AG20443 (cell line): Measurements from ENCODE around the gene TLK2.
"Not testable (repeated sequence)": the region's sequence is repeated elsewhere in the genome, so short reads cannot be mapped to it uniquely, and the experiment has no call there.

Experiments used
- DNase-seq: peaks from one replicate; pipeline ENCODE4 v3.0.0; 2012; ENCODE audit warnings: low spot score, mixed read lengths

Gene TLK2

DNA sequence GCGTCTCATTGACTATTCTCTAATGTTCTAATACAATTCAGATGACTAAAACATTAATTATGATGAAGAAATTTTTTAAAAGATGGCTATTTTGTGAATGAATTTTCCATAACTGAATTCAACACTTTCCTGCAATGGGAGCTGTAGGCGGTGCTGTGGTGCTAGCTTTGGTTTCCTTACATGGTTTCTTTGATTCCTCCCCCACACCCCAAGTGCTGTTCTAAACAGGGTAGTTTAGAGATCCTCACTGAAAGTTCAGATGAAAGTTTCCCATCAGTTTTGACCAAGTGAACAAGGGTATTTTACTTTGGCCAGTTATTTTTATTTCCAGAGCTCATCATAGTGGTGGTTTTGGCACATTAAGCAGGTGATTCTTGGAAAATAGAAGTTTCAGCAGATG, 122.8 kb downstream of the TLK2 start:
- peak; percentile 38 for DNase-seq

DNA sequence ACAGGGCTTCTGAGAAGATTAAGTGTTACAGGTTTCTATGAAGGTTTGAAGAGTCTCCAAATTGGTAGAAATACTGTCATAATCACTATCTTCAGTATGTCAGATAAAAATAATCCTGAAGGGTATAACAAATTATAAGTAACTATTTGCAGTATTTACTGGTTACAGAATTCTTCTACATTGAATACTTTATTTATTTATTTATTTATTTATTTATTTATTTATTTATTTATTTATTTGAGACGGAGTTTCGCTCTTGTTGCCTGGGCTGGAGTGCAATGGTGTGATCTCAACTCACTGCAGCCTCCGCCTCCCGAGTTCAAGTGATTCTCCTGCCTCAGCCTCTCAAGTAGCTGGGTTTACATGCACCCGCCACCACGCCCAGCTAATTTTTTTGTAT, 125.2 kb downstream of the TLK2 start:
- not testable (repeated sequence) for DNase-seq

DNA sequence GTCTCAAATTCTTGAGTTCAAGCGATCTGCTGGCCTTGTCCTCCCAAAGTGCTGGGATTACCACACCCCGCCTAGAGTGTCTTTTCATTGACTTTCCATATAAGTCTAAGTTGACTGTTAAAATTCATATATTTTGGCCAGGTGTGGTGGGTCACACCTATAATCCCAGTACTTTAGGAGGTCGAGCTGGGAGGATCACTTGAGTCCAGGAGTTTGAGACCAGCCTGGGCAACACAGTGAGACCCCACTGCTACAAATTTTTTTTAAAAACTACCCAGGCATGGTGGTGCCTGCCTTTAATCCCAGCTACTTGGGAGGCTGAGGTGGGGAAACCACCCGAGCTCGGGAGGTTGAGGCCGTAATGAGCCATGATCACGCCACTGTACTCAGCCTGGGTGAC, 127.0 kb downstream of the TLK2 start:
- DNase-seq, result no peak

DNA sequence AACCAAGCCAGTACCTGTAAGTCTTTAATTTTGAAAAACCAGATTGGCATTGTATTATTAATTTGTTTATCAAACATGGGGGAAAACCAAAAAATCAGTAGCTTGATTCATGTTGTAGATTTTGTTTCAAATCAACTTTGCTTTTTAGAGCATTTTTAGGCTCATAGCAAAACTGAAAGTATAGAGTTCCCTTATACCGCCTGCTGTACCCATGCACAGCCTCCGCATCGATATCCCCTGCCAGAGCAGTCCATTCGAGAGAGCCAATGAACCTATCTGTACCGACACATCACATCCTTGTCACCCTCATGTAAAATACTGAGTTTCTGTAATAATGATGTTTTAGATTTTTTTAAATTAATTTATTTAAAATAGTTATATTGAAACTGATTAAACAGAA, 132.7 kb downstream of the TLK2 start:
- DNase-seq, result no peak

DNA sequence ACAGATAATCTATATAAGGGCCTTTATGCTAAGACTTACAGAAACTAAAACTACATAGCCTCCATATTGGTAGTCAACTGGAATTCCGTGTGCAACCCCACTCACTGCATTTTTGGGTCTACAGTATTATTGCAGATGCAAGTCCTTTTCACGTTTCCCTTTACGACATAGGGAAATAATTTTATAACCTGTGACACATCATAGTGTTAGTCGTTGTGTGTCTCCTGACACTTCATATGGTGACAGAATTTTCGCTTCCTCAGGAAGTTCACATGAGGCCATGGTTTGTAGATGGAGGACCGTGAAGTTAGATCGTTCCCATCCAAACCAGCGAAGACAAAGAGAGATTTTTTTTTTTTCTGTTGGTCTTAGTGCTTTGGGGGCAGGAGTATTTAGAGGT, 133.1 kb downstream of the TLK2 start:
- DNase-seq, result no peak

DNA sequence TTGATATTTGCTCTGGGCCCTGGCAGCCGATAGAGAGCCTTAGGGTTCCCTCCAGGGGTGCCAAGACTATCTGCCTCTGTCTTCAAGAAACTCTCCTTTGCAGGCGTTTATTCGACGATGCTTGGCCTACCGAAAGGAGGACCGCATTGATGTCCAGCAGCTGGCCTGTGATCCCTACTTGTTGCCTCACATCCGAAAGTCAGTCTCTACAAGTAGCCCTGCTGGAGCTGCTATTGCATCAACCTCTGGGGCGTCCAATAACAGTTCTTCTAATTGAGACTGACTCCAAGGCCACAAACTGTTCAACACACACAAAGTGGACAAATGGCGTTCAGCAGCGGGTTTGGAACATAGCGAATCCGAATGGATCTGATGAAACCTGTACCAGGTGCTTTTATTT, 133.7 kb downstream of the TLK2 start:
- not testable (repeated sequence) for DNase-seq

DNA sequence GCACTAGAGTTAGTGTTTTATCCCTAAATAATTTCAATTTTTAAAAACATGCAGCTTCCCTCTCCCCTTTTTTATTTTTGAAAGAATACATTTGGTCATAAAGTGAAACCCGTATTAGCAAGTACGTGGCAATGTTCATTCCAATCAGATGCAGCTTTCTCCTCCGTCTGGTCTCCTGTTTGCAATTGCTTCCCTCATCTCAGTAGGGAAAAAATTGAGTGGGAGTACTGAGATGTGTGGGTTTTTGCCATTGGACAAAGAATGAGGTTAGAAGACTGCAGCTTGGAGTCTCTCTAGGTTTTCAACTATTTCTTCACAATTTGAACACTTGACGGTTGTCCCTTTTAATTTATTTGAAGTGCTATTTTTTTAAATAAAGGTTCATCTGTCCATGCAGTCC, 134.5 kb downstream of the TLK2 start:
- DNase-seq, result not testable (repeated sequence)

DNA sequence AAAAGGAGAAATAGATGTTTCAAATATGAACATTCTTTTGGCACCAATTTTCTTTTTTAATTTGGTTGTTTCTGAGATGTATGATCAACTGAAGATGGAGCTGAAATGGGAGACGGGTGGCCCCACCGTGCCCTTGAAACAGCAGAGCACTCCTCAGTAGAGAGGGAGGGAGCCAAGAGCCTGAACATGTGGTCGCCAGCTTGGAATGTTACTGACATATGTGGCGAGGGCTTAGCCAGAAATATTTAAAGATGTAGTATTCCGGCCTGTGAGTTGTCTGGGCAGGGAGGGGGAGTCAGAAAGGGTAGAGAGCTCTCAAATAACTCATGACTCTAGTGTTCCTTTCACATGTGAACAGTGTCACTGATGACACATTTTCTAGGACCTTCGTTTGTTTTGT, 135.5 kb downstream of the TLK2 start:
- DNase-seq, result peak; percentile 78

DNA sequence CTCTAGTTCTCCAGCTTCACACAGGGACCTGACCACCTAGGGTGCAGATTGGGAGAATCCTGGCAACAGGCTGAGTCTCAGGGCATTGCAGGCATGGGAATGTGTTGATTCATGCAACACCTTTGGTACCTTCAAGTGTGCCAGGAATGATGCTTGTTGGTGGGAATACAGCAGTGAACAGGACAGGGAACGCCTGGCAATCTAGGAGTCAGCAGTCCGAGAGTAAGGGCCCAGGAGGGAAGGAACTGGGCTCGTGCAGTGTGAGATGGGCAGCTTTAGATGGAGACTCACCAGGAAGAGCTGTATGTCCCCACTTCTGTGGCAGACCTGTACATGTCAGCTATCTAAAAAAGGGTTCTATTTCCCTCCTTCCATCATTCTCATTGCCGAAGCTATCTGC, 136.9 kb downstream of the TLK2 start:
- no peak for DNase-seq

DNA sequence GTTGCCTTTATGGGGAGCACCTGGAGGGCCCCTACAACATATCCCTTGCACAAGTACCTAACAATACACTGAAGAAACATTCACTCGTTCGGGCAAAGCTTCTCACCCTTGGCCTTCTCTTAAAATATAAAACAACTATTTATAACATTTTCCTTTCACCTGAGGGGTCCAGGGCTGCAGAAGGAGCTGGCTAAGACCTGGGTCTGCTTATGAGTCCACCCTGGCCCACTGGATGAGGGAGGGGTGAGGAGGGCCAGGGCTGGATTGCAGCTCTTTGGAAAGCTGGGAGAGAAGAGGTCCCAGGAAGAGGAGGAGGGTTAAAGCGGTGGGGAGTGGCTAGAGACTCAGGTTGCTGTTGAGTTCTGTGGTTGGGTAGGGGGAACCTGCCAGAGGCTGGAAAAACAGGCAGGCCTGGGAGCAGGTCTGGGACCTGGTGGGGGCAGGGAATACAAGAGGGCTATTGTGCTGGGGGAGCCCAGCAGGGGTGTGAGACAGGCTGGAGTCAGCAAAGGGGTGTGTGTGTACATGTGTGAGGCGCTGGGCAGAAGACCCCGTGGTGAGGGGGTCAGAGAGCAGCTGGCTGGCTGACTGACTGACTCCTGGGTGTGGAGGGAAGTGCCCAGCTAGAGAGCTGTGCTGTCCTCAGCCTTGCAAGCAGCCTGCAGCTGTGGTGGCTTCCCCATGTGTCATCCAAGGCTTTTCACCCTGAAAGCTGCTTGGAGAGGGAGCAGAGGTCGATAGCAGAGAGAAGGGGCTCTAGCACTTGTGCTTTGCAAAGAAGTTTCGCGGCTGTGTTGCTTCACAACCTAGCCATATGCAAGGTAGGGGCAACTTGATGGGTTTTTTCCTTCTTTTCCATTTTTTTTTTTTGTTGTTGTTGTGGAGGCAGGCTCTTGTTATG, 138.6 kb downstream of the TLK2 start:
- DNase-seq, result no peak

DNA sequence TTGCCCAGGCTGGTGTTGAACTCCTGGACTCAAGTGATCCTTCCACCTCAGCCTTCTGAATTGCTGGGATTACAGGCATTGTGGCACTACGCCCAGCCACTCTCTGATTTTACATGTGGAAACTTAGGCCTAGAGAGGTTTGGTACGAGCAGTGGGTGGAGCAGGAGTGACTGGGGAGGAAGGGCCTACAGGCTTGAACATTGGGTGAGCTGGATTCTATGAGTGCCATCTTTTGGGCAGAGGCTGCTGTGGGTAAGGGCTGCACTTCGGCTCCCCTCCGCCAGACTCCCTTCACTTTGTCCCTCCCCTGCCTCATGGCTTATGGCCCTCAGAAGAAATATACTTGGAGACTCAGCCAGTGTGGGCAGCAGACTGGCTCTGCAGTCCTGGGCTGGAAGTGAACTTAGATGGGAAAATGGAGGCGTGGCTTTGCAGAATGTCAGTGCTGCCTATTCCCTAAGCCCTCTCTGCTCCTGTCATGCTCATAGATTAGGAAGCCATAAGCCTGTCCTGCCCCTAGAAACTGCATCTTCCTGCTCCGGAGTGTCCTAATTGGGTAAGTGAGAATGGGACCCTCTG, 139.4 kb downstream of the TLK2 start:
- peak; percentile 43 for DNase-seq

DNA sequence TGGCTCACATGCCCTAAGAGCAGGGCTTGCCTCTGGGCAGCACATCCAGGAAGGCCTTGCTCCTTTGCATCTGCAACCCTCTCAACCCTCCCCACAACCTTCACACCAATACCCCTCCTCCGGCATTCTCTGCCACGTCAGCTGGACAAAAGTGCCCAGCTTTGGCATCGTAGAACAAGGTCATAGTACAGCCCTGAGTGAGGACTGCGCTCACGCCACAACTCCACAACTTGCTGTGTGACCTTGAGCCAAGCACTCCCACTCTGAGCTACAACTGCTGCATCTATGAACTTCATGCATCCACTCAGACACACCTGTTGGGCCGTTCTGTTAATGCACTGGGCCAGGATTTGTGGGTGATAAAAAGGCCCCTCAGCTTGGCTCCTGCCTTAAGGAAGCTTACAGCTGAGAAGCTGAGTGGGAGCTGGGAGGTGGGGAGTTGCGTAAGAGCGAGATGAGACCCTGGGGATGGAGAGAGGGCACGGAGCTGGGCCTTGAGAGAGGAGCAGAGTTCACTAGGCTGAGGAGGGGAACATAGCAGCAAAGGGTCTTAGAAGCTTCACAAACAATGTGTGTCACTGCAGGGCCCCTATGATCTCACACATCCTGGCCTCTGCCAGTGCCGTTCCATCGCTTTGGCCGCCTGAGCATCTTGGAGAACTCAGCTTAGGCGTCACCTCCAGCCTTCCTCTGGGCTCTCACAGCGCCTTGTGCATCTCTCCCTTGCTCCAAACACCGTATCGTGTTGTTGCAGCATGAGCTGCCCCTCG, 140.2 kb downstream of the TLK2 start:
- no peak for DNase-seq

DNA sequence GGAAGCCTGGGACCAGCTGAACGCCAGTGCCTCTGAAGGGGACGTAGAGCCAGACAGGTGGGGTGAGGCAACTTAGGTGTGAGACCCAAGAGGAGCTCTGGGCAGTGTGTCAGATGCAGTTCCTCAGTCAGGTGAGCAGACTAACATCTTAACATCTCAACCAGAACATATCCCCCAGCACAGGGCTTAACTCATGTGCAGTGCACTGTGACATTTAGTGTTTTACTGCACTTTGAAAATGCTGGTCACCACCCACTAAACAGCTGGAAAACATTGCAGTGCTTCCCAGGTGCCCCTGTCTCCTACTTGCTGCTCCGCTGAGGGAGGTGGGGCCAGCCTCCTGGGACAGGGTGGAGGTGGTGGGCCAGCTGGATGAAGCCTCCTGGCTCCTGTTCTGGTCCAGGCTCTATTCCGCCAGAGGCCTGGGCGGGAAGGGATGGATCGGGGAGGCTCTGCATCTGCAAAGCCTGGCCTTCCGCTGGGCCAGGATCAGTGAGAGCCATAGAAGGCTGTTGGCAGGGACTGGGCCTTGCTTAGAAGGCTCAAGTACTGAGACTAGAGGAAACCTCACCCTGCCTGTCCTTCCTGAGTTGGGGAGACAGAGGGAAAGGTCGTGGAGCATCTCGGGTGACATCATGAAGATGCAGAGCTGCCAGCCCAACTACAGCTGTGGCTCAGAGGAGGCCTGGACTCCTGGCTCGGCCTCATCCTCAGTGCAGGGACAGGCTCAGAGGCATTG, 141.0 kb downstream of the TLK2 start:
- no peak for DNase-seq

DNA sequence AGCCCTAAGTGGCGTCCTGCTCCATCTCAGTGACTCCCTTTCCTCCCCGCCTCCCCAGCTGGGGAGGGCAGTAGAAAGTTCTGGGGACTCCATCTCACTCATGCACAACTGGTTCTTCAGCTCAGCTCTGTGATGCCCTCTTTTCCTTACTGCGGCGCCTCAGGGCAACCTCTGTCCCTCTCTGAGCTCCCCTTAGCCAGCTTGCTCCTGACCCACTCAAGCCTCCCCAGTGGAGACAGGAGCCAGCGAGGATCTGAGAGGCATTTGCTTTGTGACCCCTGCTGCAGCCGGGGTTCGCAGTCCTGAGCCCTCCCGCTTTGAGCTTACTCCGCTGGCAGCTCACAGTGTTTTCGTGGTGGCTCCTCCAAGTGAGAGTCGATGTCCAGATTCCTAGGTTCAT, 142.6 kb downstream of the TLK2 start:
- DNase-seq, result no peak

DNA sequence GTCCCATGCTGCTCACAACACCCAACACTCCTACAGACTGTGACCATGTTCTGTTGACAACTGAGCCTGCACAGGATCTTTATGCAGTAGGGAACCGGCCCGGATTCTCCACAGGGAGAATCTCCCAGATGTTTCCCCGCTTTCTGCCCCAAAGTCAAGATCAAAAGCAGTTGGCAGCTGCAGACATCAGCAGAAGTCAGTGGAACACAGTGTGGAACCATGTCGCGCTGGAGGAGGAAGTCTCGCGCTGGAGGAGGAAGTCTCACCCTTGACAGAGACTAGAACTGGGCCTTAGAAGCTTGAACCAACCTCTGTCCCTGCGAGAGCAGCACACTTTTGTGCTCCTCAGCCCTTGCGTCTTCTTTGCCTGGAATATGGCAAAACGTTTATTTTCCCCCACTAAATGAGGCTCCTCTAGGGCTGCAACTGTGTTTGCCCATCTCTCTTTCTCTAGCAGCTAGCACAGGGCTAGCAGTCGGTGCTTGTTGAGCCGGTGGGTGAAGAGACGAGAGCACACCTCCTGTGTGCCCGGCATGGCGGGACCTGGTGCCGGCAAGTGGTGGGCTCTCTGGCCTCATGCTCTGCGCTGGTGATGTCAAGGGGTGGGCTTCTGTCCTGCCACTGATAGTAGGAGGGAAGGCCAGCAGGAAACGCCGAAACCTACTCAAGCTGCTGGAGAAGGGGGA, 146.7 kb downstream of the TLK2 start:
- no peak for DNase-seq

DNA sequence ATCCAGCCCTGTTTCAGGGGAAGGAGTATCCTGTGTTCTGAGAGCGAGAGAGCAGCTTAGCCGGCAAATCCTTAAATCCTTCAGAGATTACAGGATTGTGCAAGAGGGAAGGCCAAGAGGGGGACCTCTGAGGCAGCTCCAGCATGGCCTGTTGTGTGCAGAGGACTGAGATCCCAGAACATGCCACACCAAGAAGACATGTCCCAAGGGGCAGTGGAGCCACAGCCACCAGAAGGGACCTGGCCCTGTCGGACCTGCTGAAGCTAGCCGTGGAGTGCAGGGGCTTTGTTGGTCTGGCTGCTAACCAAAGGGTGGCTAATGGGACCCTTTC, 147.2 kb downstream of the TLK2 start:
- DNase-seq, result no peak

DNA sequence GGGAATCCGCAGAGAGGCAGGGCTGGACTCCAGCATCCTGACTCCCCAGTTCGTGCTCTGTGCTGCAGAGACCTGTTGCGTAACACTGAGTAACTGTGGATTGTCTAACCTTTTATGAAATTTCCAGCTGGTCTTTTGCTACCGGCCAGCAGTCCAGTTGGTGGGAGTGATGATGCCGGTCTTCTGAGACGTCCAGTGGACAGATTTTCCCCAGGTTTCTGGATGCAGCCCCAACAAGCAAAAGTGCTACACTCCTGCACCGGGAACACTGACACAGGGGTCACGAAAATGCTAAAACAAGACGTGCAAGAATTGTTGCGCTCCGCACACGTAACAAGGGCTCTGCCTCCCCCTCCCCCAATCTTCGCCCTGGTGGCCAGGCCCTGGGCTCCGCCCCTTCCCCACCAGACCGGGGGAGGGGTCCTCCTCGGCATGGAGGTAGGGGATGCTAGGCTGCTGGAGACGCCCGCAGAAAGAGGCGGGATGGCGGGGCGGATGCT, 148.1 kb downstream of the TLK2 start:
- peak; percentile 89 for DNase-seq

DNA sequence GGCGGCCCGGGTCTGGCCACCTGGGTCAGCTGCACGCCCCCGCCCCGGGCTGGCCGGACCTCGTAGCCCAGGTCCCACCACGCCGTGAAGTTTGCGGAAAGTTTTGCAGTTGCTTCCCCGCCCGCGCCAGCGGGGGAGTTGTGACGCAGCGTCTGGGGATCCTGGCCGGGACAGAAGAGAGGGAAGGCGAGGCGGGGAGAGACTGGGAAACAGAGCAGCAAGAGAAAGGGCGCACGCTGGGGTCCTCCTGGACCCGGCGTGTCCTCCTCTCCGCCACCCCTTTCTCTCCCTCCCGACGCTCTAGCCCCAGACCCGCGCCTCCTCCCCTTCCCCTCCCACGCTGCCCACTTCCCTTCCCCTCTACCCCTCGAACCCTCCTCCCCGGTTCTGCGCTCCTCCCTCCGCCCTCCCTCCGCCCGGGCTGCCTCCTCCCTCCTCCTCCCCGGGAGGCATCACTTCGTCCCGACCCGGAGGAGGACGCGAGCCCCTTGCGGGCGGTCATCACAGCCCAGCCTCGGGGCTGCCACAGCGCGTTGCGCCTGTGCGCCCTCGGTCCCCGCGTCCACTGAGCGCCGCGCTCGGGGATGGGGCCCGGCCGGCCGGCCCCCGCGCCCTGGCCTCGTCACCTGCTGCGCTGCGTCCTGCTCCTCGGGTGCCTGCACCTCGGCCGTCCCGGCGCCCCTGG, 148.7 kb downstream of the TLK2 start, which contains the start of gene MRC2:
Gene MRC2, plus strand, starts transcription at position 452 of the 685 bp plus-strand sequence. Its CDS starts 133 bp downstream, at position 585.
- peak; percentile 82 for DNase-seq

DNA sequence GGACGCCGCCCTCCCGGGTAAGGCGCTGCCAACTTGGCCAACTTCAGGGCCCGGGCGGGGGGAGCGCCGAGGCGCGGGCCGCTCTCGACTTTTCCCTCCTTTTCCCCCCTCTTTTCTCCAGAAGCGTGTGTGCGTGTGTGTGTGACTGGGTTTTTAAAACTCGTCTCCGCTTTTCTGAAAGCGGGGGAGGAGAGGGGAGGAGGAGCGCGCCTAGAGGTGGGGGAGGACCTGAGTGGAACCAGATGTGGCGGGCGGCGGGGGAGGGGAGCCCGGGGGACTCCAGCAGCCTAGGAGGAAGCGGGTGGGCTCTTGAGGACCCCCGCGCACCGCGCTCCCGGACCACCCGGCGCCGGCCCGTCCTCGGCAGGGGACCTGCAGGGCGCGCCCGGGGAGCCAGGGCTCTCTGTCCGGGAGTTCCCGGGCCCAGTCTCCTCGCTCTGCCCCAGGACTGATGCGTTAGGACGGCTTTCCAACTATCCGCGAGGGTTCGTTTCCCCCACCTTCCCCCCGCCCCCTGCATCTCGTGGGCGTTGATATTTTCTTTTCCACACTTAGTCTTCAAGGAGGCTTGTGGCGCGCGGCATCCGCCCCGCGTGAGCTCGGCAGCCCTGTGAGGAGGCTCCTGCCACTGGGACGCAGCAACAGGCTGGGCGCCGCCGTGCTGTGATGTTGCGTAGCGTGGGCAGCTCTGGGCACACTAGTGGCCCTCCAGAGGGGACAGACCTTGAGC, 149.4 kb downstream of the TLK2 start:
- peak; percentile 82 for DNase-seq
